CD14-positive monocyte (primary cell): ENCODE data around the gene CDK7. TPM values are rescaled to one million over a fixed set of nuclear protein-coding genes. Genes with fewer than 3 reads are reported as not detected.

ENCODE experiments used
- DNase-seq, 3 donors: peaks; one replicate each; pipeline ENCODE4 v3.0.0-alpha.2; 2011 to 2022
- H2AFZ ChIP-seq: 2 replicates; pipeline ENCODE4 v1.6.0; 2012; ENCODE audit warnings: mild to moderate bottlenecking, low read depth, low read length, inconsistent platforms; ENCODE audit not compliant: insufficient read depth, poor library complexity, severe bottlenecking
- H3K27ac ChIP-seq, 2 donors: 1 replicate in 1 of 2; 2 replicates in 1 of 2; pipeline ENCODE4 v1.5.1; 2012 to 2013; ENCODE audit warnings: low read length in 2 of 2, control low read depth in 1 of 2, inconsistent platforms in 1 of 2, low read depth in 1 of 2, mild to moderate bottlenecking in 1 of 2
- H3K27me3 ChIP-seq, 2 donors: one replicate each; pipeline versions ENCODE4 v1.6.0 to v1.6.1; 2011 to 2013; ENCODE audit warnings: low read length in 2 of 2; ENCODE audit not compliant: control insufficient read depth in 2 of 2, insufficient read depth in 2 of 2
- H3K36me3 ChIP-seq, 2 donors: replicated peaks in 1 of 2; 1 replicate in 1 of 2; 2 replicates in 1 of 2; pipeline versions ENCODE4 v1.5.1 to v1.6.1; 2012 to 2013; ENCODE audit warnings: low read length in 2 of 2, control low read depth in 1 of 2, inconsistent platforms in 1 of 2, mild to moderate bottlenecking in 1 of 2; ENCODE audit not compliant: insufficient read depth in 2 of 2, control insufficient read depth in 1 of 2
- H3K4me1 ChIP-seq, 2 donors: 1 replicate in 1 of 2; 2 replicates in 1 of 2; pipeline versions ENCODE4 v1.5.1 to v1.6.1; 2012 to 2013; ENCODE audit warnings: low read length in 2 of 2, control low read depth in 1 of 2, inconsistent platforms in 1 of 2, mild to moderate bottlenecking in 1 of 2, moderate library complexity in 1 of 2; ENCODE audit not compliant: insufficient read depth in 2 of 2, control insufficient read depth in 1 of 2
- H3K4me2 ChIP-seq: replicated peaks from 2 replicates; pipeline ENCODE3; 2012; ENCODE audit warnings: low read length, moderate library complexity, mild to moderate bottlenecking; ENCODE audit not compliant: poor library complexity, severe bottlenecking; ENCODE audit errors: extremely low read depth
- H3K4me3 ChIP-seq, 3 experiments: fragments of 200-600 bp in 1 of 3; sonication (generic) in 1 of 3; replicated peaks in 1 of 3; 1 replicate in 2 of 3; 2 replicates in 1 of 3; pipeline ENCODE4 v1.5.1; 2011 to 2013; ENCODE audit warnings: low read length in 3 of 3, mild to moderate bottlenecking in 3 of 3, control low read depth in 2 of 3, low read depth in 2 of 3, inconsistent platforms in 1 of 3, moderate library complexity in 1 of 3
- H3K79me2 ChIP-seq: 2 replicates; pipeline ENCODE4 v1.6.0; 2012; ENCODE audit warnings: mild to moderate bottlenecking, control low read depth, inconsistent platforms, low read length, moderate library complexity; ENCODE audit not compliant: insufficient read depth
- H3K9ac ChIP-seq: 2 replicates; pipeline ENCODE4 v1.6.0; 2017; ENCODE audit warnings: low read length, mild to moderate bottlenecking; ENCODE audit not compliant: insufficient read depth, poor library complexity, severe bottlenecking
- H3K9me3 ChIP-seq, 2 donors: replicated peaks in 1 of 2; 1 replicate in 1 of 2; 2 replicates in 1 of 2; pipeline versions ENCODE4 v1.5.1 to v1.6.1; 2012 to 2013; ENCODE audit warnings: low read length in 2 of 2, control low read depth in 1 of 2; ENCODE audit not compliant: control insufficient read depth in 1 of 2, insufficient read depth in 1 of 2
- H4K20me1 ChIP-seq: 2 replicates; pipeline ENCODE4 v1.6.0; 2012; ENCODE audit warnings: mild to moderate bottlenecking, low read length, control low read depth, moderate library complexity; ENCODE audit not compliant: insufficient read depth
- H3K27ac Mint-ChIP-seq, 7 donors: one replicate each; pipeline ENCODE4 v1.8.0; 2020; ENCODE audit warnings: mild to moderate bottlenecking in 7 of 7, mixed read lengths in 7 of 7, moderate library complexity in 6 of 7, inconsistent platforms in 2 of 7
- H3K27me3 Mint-ChIP-seq, 3 donors: one replicate each; pipeline ENCODE4 v1.8.0; 2021 to 2022; ENCODE audit warnings: low read depth in 3 of 3, mild to moderate bottlenecking in 3 of 3, mixed read lengths in 3 of 3, moderate library complexity in 3 of 3, inconsistent platforms in 1 of 3
- H3K36me3 Mint-ChIP-seq, 2 donors: one replicate each; pipeline ENCODE4 v1.8.0; 2020; ENCODE audit warnings: mixed read lengths in 2 of 2, inconsistent platforms in 1 of 2, mild to moderate bottlenecking in 1 of 2
- H3K4me1 Mint-ChIP-seq: one replicate; pipeline ENCODE4 v1.8.0; 2020; ENCODE audit warnings: mild to moderate bottlenecking, mixed read lengths
- H3K4me3 Mint-ChIP-seq, 2 donors: one replicate each; pipeline ENCODE4 v1.8.0; 2020; ENCODE audit warnings: mild to moderate bottlenecking in 2 of 2, mixed read lengths in 2 of 2, moderate library complexity in 1 of 2
- H3K9me3 Mint-ChIP-seq, 7 donors: one replicate each; pipeline ENCODE4 v1.8.0; 2020 to 2022; ENCODE audit warnings: mixed read lengths in 7 of 7, mild to moderate bottlenecking in 6 of 7, moderate library complexity in 6 of 7, inconsistent platforms in 2 of 7
- WGBS: methylation state at CpG from one replicate; pipeline ENCODE4 v1.1.5; 2013; ENCODE audit warnings: missing lambda C conversion rate; ENCODE audit not compliant: insufficient coverage; 5-methylcytosine and 5-hydroxymethylcytosine counted together
- intact Hi-C, 2 donors: fragments of 100-400 bp; cut with micrococcal nuclease; formaldehyde crosslinking; loops; one replicate each; pipeline versions ENCODE4 v1.15.0 to v1.15.1; 2023
- polyA plus RNA-seq, 3 donors: library from polyadenylated mRNA; depleted of rRNA in 1 of 3; unstranded in 2 of 3; stranded (reverse) in 1 of 3; fragments of 300-500 nt in 2 of 3; fragments of >200 nt in 1 of 3; fragmentation: Illumina TruSeq in 2 of 3; gene quantifications; 1 replicate in 2 of 3; 2 replicates in 1 of 3; pipeline ENCODE4 v1.2.3, GENCODE V29; 2012 to 2021
- TF ChIP-seq, protein P1 (sequence below): fragments of 200-600 bp; IDR thresholded peaks from one replicate; pipeline ENCODE4 v1.8.0; 2022; ENCODE audit warnings: antibody characterized with exemption, mild to moderate bottlenecking

Gene CDK7
- polyA plus RNA-seq, 3 donors = 12.4 to 20.4 (median 14.4) TPM

DNA sequence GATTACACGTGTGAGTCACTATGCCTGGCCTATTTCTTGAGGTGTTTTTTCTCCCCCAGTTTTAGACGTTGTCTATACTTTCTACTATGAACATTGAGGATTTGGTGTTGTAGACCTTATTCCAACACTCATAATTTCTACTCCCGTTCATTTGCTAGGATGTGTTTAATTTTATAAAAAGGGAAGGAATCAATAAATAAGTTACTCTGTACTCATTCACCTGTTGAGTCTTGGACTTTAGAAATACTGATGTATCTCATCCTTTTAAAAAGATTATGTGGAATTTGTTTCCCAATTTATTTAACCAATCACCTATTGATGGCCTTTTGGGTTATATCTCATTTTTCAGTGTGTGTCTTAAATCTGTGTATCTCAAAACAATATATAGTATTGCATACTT lies 3.2 kb downstream of the CDK7 start:
- Mint-ChIP-seq H3K27me3 (no peaks in the 10 kb centered on the region), H3K4me3 (no peak overlapping the region), H3K36me3 (peaks cover 34 to 54% of the 10 kb centered on the region in 2 donors), H3K27ac (no peak overlapping the region), H3K4me1 (peaks cover 31% of the 10 kb centered on the region), H3K9me3 (peaks cover 0 to 2% (median 0%) of the 10 kb centered on the region in 7 donors)
- intact Hi-C loops = loop anchor here (10.0 kb wide), 2 partner anchors 97 to 127 kb away; partner anchors contain the start of genes AK6 (in 1 of the 2), CCDC125 (in 1 of the 2), RAD17 (in 1 of the 2) and TAF9 (in 1 of the 2)
- H3K79me2 ChIP-seq = peaks cover 78% of the 10 kb centered on the region
- no peak overlapping the region for H2AFZ ChIP-seq
- H3K36me3 ChIP-seq = peaks cover 11 to 52% of the 10 kb centered on the region in 2 donors
- TF ChIP-seq, protein P1, sequence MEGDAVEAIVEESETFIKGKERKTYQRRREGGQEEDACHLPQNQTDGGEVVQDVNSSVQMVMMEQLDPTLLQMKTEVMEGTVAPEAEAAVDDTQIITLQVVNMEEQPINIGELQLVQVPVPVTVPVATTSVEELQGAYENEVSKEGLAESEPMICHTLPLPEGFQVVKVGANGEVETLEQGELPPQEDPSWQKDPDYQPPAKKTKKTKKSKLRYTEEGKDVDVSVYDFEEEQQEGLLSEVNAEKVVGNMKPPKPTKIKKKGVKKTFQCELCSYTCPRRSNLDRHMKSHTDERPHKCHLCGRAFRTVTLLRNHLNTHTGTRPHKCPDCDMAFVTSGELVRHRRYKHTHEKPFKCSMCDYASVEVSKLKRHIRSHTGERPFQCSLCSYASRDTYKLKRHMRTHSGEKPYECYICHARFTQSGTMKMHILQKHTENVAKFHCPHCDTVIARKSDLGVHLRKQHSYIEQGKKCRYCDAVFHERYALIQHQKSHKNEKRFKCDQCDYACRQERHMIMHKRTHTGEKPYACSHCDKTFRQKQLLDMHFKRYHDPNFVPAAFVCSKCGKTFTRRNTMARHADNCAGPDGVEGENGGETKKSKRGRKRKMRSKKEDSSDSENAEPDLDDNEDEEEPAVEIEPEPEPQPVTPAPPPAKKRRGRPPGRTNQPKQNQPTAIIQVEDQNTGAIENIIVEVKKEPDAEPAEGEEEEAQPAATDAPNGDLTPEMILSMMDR = no peak
- no peak overlapping the region for H3K4me3 ChIP-seq
- no CpG with 5 or more reads among the region's 3 CpGs for WGBS
- no peaks in the 10 kb centered on the region for H3K9me3 ChIP-seq
- H3K4me1 ChIP-seq = peaks cover 11 to 13% of the 10 kb centered on the region in 2 donors
- no peak overlapping the region for H3K4me2 ChIP-seq
- H3K27me3 ChIP-seq = no peaks in the 10 kb centered on the region
- DNase-seq = no peak
- H3K9ac ChIP-seq = no peak overlapping the region
- no peak overlapping the region for H3K27ac ChIP-seq
- H4K20me1 ChIP-seq = peaks cover 27% of the 10 kb centered on the region

DNA sequence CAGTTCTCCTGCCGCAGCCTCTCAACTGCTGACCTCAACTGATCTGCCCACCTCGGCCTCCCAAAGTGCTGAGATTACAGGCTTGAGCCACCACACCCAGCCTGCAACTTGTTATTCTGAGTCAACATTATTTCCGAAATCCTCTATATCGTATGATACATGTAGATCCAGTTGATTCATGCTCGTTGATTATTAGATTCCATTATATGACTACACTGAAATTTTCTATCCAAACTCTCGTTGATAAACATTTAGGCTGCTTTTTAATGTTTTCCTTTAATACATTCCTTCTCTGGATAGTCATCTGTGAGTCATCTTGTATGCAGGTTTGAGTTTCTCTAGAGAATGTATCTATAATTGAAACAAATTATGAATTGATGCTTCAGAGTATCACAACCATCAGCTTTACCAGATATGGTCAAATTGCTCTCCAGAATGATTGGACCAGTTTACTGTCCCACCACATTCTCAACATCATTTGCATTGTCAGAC lies 4.1 kb downstream of the CDK7 start:
- intact Hi-C loops = loop anchor here (10.0 kb wide), 2 partner anchors 96 to 126 kb away; partner anchors contain the start of genes AK6 (in 1 of the 2), CCDC125 (in 1 of the 2), RAD17 (in 1 of the 2) and TAF9 (in 1 of the 2)

More for the DNA sequence above, 4.1 kb downstream of the CDK7 start:
- WGBS = 94% methylated on average over 3 of the region's 6 CpGs
- Histone ChIP-seq H4K20me1 (peaks cover 32% of the 10 kb centered on the region), H3K4me3 (no peak overlapping the region), H3K79me2 (peaks cover 87% of the 10 kb centered on the region), H3K9me3 (no peaks in the 10 kb centered on the region), H3K9ac (no peak overlapping the region), H3K4me1 (peaks cover 11 to 13% of the 10 kb centered on the region in 2 donors), H3K27ac (no peak overlapping the region), H3K36me3 (peaks cover 11 to 58% of the 10 kb centered on the region in 2 donors), H2AFZ (no peak overlapping the region), H3K4me2 (no peak overlapping the region), H3K27me3 (no peaks in the 10 kb centered on the region)
- no peak for DNase-seq
- TF ChIP-seq, protein P1 = no peak
- H3K4me1 Mint-ChIP-seq = peaks cover 32% of the 10 kb centered on the region
- no peak overlapping the region for H3K4me3 Mint-ChIP-seq
- peaks cover 34 to 56% of the 10 kb centered on the region in 2 donors for H3K36me3 Mint-ChIP-seq
- H3K27me3 Mint-ChIP-seq = no peaks in the 10 kb centered on the region
- H3K27ac Mint-ChIP-seq = no peak overlapping the region
- peaks cover 0 to 2% (median 0%) of the 10 kb centered on the region in 7 donors for H3K9me3 Mint-ChIP-seq
